AG04449 (cell line): Measurements from ENCODE around the gene VCAN.

Experiments used
- CTCF ChIA-PET: fragments of 350-600 bp; formaldehyde crosslinking; extraction: SDS; loops from one replicate; lab custom pipeline; 2021; ENCODE audit warnings: antibody characterized with exemption; lab: Yijun Ruan, JAX
- POLR2A ChIA-PET: fragments of 400-600, 350-600 bp; formaldehyde crosslinking; extraction: SDS; loops from one replicate; lab custom pipeline; 2020; ENCODE audit warnings: antibody characterized with exemption, inconsistent platforms; lab: Yijun Ruan, JAX
- DNase-seq: peaks from one replicate; pipeline ENCODE4 v3.0.0-alpha.2; 2010; ENCODE audit warnings: low read depth, low spot score
- H3K4me3 ChIP-seq: 2 replicates; pipeline ENCODE4 v1.5.1; 2011; ENCODE audit warnings: low read depth, mild to moderate bottlenecking, control low read depth, low read length
- TF ChIP-seq, protein P1 (sequence below): IDR thresholded peaks from one replicate; pipeline ENCODE4 v1.5.1; 2011; ENCODE audit warnings: mild to moderate bottlenecking, moderate library complexity, low read length, control low read depth, inconsistent platforms; ENCODE audit not compliant: insufficient read depth; ENCODE audit errors: missing control alignments

The VCAN gene

DNA sequence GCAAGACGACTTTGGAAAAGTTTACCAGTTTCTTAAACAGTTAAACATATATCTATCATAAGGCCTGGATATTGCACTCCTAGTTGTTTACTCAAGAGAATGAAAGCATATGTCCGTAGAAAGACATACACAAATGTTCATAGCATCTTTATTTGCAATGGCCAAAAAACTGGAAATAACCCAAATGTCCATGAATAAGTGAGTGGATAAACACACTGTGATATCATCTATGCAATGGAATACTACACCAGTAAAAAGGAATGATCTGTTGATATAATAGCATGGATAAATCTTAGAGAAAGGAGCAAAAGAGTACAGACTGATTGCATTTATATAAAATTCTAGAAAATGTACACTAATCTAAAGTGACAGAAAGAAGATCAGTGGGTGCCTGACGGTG, 28.0 kb upstream of the VCAN start:
- CTCF ChIA-PET = interaction anchor here (2.6 kb wide), 1 partner anchor 14 kb away, joined by 10 read pairs; no protein-coding TSS in a partner anchor
- no peak for DNase-seq
- POLR2A ChIA-PET = no interaction called here
- no peak overlapping the region for H3K4me3 ChIP-seq
- TF ChIP-seq, protein P1, sequence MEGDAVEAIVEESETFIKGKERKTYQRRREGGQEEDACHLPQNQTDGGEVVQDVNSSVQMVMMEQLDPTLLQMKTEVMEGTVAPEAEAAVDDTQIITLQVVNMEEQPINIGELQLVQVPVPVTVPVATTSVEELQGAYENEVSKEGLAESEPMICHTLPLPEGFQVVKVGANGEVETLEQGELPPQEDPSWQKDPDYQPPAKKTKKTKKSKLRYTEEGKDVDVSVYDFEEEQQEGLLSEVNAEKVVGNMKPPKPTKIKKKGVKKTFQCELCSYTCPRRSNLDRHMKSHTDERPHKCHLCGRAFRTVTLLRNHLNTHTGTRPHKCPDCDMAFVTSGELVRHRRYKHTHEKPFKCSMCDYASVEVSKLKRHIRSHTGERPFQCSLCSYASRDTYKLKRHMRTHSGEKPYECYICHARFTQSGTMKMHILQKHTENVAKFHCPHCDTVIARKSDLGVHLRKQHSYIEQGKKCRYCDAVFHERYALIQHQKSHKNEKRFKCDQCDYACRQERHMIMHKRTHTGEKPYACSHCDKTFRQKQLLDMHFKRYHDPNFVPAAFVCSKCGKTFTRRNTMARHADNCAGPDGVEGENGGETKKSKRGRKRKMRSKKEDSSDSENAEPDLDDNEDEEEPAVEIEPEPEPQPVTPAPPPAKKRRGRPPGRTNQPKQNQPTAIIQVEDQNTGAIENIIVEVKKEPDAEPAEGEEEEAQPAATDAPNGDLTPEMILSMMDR = no peak

DNA sequence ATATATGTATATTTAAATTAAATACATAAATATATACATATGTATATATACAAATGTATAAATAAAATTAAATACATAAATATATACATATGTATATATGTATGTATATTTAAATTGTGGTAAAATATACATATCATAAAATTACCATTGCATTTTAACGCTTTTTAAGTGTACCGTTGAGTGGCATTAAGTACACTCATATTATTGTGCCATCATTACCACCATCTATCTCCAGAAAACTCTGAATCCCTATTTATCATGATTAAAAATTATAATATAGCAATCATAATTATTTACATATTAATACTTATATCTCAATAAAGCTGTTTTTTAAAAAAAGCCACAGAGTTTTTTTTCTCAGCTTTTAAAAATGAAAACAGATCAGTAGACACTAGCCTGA, 27.1 kb upstream of the VCAN start:
- TF ChIP-seq, protein P1 = no peak
- POLR2A ChIA-PET = no interaction called here
- DNase-seq = no peak
- CTCF ChIA-PET = no interaction called here
- no peak overlapping the region for H3K4me3 ChIP-seq

DNA sequence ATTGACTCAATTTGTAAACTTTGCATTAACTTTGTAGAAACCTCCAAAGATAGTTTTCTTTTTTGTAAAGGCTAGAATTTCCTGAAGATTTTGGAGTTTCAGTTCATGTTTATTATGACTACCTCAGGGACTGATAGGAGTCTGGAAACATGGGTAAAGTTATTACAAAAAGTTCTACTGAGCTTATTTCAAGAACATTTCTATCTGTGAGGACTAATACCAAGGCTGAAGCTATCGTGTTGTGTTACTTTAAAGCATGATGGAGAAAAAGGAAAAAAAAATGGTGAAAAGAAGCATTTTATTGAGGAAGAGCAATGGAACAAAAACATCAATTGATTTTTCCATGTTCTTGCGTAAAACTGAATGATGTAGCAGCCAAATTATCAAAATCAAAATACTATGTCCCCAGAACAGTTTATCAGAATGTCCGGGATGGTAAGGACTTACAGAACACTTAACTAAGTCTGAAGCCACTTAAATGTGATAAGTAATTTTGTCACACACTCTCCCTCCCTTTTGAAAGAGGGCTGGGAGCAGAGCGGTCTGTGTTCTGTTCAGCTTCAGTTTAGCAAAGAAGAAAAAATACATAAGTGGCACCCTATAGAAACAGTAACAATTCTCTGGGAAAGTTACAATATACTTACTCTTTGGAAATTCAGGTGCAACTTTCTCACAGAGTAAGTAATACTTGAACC, 25.1 kb upstream of the VCAN start:
- ChIA-PET CTCF (interaction anchor here (0.6 to 1.0 kb wide), 3 partner anchors 10 to 17 kb away, joined by 3 read pairs; no protein-coding TSS in a partner anchor), POLR2A (no interaction called here)
- no peak overlapping the region for H3K4me3 ChIP-seq
- TF ChIP-seq, protein P1 = no peak
- DNase-seq = no peak

DNA sequence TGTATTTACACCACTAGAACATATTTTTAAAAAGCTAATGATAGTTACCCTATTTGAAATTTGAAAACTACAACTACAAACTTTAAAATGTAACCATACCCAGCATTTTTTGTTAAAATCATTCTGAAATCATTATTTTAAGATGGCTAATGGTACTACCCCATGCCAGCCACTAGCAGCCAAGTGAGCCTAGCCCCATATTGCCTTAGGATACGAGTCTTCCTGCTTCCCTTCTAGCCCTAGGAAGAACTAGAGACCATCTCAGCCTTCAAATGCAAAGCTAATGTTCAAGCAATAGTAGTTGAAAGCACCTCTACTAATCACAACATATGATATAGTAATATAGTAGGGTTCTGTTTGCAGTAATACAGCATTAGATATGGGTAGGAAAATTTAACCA, 24.0 kb upstream of the VCAN start:
- ChIA-PET CTCF (interaction anchor here (0.8 to 1.0 kb wide), 3 partner anchors 16 to 1095 kb away, joined by 3 read pairs; no protein-coding TSS in a partner anchor), POLR2A (no interaction called here)
- H3K4me3 ChIP-seq = no peak overlapping the region
- TF ChIP-seq, protein P1 = no peak
- DNase-seq = no peak

DNA sequence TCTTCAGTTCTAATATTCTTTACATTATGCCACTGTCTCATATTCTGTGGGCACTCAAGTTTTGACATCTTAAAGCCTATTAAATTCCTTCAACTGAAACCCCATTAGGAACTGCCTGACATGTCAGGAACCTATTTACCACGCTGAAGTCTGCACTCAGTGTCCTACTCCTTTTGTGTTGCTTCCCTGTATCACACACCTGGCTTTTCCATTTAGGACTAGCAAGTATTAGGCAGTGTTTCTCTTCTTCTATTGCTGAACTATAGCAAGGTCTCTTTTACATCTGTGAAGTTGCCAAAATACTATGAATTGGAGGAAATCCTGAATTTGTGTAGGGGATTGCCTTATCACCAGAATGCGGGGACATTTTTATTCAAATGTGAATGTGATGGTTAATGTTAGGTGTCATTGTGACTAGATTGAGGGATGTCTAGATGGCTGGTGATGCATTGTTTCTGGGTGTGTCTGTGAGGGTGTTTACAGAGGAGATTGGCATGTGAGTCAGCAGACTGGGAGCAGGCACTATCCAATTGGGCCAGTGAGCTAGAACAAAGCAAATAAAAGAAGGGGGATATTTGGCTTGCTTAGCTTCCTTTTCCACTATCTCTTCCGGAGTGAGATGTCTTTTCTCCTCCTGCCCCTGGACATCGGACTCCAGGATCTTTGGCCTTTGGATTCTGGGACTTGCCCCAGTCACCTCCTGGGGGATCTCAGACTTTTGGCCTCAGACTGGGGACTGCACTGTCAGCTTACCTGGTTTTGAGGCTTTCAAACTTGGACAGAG, 21.2 kb upstream of the VCAN start:
- H3K4me3 ChIP-seq = no peak overlapping the region
- no peak for DNase-seq
- TF ChIP-seq, protein P1 = no peak
- ChIA-PET POLR2A (no interaction called here), CTCF (no interaction called here)

DNA sequence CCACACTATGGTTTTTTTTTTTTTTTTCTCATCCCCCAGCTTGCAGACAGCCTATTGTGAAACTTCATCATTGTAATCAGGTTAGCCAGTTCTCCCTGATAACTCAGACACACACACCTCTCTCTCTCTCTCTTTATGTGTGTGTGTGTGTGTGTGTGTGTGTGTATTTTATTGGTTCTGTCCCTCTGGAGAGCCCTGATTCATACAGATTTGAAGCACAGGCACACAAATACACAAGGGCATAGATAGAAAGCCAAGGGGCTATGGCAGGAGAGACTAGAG, 20.6 kb upstream of the VCAN start:
- ChIA-PET POLR2A (no interaction called here), CTCF (no interaction called here)
- no peak overlapping the region for H3K4me3 ChIP-seq
- no peak for DNase-seq
- TF ChIP-seq, protein P1 = no peak
